ENCODE measurements around the gene EMC7.

GRCh38 chr15:34055868-34056595 lies 45.6 kb downstream of the EMC7 start:
- TF ChIP-seq, protein P1, sequence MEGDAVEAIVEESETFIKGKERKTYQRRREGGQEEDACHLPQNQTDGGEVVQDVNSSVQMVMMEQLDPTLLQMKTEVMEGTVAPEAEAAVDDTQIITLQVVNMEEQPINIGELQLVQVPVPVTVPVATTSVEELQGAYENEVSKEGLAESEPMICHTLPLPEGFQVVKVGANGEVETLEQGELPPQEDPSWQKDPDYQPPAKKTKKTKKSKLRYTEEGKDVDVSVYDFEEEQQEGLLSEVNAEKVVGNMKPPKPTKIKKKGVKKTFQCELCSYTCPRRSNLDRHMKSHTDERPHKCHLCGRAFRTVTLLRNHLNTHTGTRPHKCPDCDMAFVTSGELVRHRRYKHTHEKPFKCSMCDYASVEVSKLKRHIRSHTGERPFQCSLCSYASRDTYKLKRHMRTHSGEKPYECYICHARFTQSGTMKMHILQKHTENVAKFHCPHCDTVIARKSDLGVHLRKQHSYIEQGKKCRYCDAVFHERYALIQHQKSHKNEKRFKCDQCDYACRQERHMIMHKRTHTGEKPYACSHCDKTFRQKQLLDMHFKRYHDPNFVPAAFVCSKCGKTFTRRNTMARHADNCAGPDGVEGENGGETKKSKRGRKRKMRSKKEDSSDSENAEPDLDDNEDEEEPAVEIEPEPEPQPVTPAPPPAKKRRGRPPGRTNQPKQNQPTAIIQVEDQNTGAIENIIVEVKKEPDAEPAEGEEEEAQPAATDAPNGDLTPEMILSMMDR (IDR thresholded peaks at IDR 0.05): no peak
- no peak for TF ChIP-seq EZH2 (IDR thresholded peaks at IDR 0.05; ENCODE audit: borderline replicate concordance, insufficient read depth, low read depth, low read length, poor library complexity, severe bottlenecking)

Data from B cell (primary cell).